GM12872 (cell line): ENCODE data around the gene AKAP13.

Source experiments
- CTCF ChIP-seq: IDR thresholded peaks from 3 replicates; pipeline ENCODE4 v1.5.1; 2011; ENCODE audit warnings: low read depth, mild to moderate bottlenecking, low read length, moderate library complexity; ENCODE audit not compliant: insufficient read depth

Gene AKAP13

GRCh38 chr15:85417276-85417675 lies 36.9 kb downstream of the AKAP13 start:
- no peak for TF ChIP-seq CTCF

- no peak for TF ChIP-seq CTCF
Measured at GRCh38 chr15:85419161-85419560, 38.8 kb downstream of the AKAP13 start.

- no peak for TF ChIP-seq CTCF
Measured at GRCh38 chr15:85421116-85421925, 40.9 kb downstream of the AKAP13 start.

GRCh38 chr15:85422607-85423006 lies 42.2 kb downstream of the AKAP13 start:
- TF ChIP-seq CTCF = no peak

DNA sequence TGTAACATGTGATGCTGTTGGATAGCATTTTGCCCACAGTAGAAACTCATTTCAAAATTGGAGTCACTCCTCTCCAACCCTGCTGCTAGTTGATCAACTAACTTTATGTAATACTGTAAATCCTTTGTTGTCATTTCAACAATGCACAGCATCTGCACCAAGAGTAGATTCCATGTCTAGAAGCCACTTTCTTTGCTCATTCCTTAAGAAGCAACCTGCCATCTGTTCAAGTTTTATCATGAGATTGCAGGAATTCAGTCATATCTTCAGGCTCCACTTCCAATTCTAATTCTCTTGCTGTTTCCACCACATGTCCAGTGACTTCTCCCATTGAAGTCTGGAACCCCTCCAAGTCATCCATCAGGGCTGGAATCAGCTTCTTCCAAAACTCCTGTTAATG lies 42.9 kb downstream of the AKAP13 start:
- TF ChIP-seq CTCF = no peak

DNA sequence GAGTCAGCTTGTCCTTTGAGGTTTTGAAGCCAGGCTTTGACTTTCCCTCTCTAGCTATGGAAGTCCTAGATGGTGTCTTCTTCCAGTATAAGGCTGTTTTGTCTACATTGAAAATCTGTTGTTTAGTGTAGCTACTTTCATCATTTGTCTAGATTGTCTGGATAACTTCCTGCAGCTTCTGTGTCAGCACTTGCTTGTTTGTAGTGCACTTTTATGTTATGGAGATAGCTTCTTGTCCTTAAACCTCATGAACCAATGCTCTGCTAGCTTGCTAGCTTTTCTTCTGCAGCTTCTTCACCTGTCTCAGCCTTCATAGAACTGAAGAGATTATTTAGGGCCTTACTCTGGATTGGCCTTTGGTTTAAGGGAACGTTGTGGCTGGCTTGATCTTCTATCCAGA lies 43.8 kb downstream of the AKAP13 start:
- no peak for TF ChIP-seq CTCF

GRCh38 chr15:85426481-85426880 lies 46.1 kb downstream of the AKAP13 start:
- no peak for TF ChIP-seq CTCF
